Loucy (cell line): ENCODE measurements around the gene CLINT1.
A peak's percentile ranks its signal among the peaks of the same experiment; 100 is the strongest.

Experiments used
- H2AFZ ChIP-seq: fragments of 200-600 bp; sonication (generic); 2 replicates; pipeline ENCODE4 v1.6.0; 2016; ENCODE audit warnings: antibody characterized with exemption, mild to moderate bottlenecking, low read length, moderate library complexity
- H3F3A ChIP-seq: fragments of 200-600 bp; 2 replicates; pipeline ENCODE4 v1.6.0; 2016; ENCODE audit warnings: antibody characterized with exemption, low read depth, mild to moderate bottlenecking
- H3K27me3 ChIP-seq: fragments of 200-600 bp; sonication (generic); 2 replicates; pipeline ENCODE4 v1.6.1; 2014; ENCODE audit warnings: low read length, mild to moderate bottlenecking; ENCODE audit not compliant: insufficient read depth, poor library complexity, severe bottlenecking
- H3K36me3 ChIP-seq: fragments of 200-600 bp; sonication (generic); 2 replicates; pipeline ENCODE4 v1.6.1; 2016; ENCODE audit warnings: low read length; ENCODE audit not compliant: insufficient read depth
- H3K4me1 ChIP-seq: fragments of 200-600 bp; sonication (generic); 2 replicates; pipeline ENCODE4 v1.5.1; 2014; ENCODE audit warnings: low read length, mild to moderate bottlenecking; ENCODE audit not compliant: insufficient read depth, poor library complexity, severe bottlenecking
- H3K4me2 ChIP-seq: fragments of 200-600 bp; sonication (generic); 2 replicates; pipeline ENCODE4 v1.6.0; 2014; ENCODE audit warnings: antibody characterized with exemption, low read length, low read depth, mild to moderate bottlenecking; ENCODE audit not compliant: poor library complexity, severe bottlenecking
- H3K4me3 ChIP-seq: fragments of 200-600 bp; sonication (generic); 2 replicates; pipeline ENCODE4 v1.5.1; 2014; ENCODE audit warnings: low read length, mild to moderate bottlenecking, mixed read lengths; ENCODE audit not compliant: poor library complexity, severe bottlenecking
- H3K79me2 ChIP-seq: fragments of 200-600 bp; sonication (generic); 2 replicates; pipeline ENCODE4 v1.6.1; 2014; ENCODE audit warnings: low read length; ENCODE audit not compliant: insufficient read depth
- H3K9ac ChIP-seq: fragments of 200-600 bp; sonication (generic); 2 replicates; pipeline ENCODE4 v1.6.0; 2014; ENCODE audit warnings: mild to moderate bottlenecking, low read depth, low read length, moderate library complexity; ENCODE audit not compliant: poor library complexity, severe bottlenecking
- H3K9me2 ChIP-seq: fragments of 200-600 bp; sonication (generic); replicated peaks from 2 replicates; pipeline ENCODE4 v1.6.1; 2016; ENCODE audit warnings: low read depth, low read length, mixed read lengths
- H3K9me3 ChIP-seq: fragments of 200-600 bp; sonication (generic); 2 replicates; pipeline ENCODE4 v1.6.1; 2014; ENCODE audit warnings: mild to moderate bottlenecking, antibody characterized with exemption, low read length, low read depth; ENCODE audit not compliant: insufficient read depth
- H4K20me1 ChIP-seq: fragments of 200-600 bp; sonication (generic); 2 replicates; pipeline ENCODE4 v1.6.0; 2014; ENCODE audit warnings: antibody characterized with exemption, low read length, mild to moderate bottlenecking; ENCODE audit not compliant: insufficient read depth, poor library complexity, severe bottlenecking
- EZH2phosphoT487 ChIP-seq: fragments of 200-600 bp; IDR thresholded peaks from 2 replicates; pipeline ENCODE4 v1.6.1; 2018; ENCODE audit warnings: antibody characterized with exemption, mild to moderate bottlenecking, moderate library complexity, borderline replicate concordance
- TF ChIP-seq, protein P1 (sequence below): fragments of 200-600 bp; sonication (generic); conservative IDR thresholded peaks from 2 replicates; pipeline ENCODE4 v1.5.1; 2014; ENCODE audit warnings: mild to moderate bottlenecking, antibody characterized with exemption, low read length

Gene CLINT1

DNA sequence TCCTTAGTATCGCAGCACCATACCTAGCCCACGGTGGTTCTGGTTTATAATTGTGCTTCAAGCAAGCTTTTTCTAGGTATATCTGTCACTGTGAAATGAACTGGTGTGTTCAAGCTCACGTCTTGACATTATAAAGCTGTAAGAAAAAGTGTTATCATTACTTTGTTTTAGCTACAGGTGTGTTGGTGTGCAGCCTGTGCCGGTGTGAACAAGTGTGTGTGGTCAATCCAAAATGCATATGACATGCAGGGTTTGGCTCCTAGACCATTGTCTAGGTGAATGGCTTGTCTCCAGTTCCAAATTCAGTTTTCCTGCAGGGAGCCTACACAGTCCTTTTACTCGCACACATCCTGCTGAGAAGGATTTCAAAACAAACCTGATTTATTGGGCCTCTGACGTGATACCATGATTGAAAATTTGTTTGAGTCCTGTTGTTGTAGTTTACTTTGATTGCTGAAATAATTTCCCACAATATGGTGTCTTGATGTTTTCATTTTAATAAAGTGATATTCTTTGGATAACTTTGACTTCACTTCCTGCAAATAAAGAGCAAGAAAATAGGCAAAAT, 111.7 kb downstream of the CLINT1 start:
- no peaks in the 10 kb centered on the region for H3K9me3 ChIP-seq
- H3K79me2 ChIP-seq = peaks cover 12% of the 10 kb centered on the region; the same call in 1 of the 2 replicates
- H3K4me2 ChIP-seq = no peak overlapping the region
- H3K9ac ChIP-seq = no peak overlapping the region
- no peaks in the 10 kb centered on the region for H3F3A ChIP-seq
- no peaks in the 10 kb centered on the region for H4K20me1 ChIP-seq
- TF ChIP-seq, protein P1, sequence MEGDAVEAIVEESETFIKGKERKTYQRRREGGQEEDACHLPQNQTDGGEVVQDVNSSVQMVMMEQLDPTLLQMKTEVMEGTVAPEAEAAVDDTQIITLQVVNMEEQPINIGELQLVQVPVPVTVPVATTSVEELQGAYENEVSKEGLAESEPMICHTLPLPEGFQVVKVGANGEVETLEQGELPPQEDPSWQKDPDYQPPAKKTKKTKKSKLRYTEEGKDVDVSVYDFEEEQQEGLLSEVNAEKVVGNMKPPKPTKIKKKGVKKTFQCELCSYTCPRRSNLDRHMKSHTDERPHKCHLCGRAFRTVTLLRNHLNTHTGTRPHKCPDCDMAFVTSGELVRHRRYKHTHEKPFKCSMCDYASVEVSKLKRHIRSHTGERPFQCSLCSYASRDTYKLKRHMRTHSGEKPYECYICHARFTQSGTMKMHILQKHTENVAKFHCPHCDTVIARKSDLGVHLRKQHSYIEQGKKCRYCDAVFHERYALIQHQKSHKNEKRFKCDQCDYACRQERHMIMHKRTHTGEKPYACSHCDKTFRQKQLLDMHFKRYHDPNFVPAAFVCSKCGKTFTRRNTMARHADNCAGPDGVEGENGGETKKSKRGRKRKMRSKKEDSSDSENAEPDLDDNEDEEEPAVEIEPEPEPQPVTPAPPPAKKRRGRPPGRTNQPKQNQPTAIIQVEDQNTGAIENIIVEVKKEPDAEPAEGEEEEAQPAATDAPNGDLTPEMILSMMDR = no peak
- TF ChIP-seq EZH2phosphoT487 = no peak
- no peaks in the 10 kb centered on the region for H3K36me3 ChIP-seq
- no peaks in the 10 kb centered on the region for H3K9me2 ChIP-seq
- no peaks in the 10 kb centered on the region for H3K27me3 ChIP-seq
- H3K4me1 ChIP-seq = peaks cover 20% of the 10 kb centered on the region
- H3K4me3 ChIP-seq = no peak overlapping the region
- H2AFZ ChIP-seq = no peak overlapping the region

DNA sequence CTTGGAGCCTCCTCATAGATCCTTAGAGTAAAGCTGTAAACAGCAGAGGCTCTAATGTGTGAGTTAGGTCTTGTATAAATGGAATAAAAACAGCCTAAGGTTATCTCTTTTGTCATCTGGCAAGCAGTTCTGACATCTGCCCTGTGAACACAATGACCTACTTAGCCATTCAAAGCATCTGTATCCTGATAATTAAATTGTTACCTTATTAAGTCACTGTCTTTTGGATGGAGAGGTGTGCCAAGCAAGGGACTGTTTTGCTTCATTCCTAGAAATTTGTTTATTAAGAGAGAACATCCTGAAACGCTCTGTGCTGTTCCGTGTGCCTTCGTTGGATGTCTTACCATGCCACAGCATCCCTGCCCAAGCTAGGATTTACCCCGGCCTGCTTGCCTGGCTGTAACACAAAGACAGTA, 113.9 kb downstream of the CLINT1 start:
- Histone ChIP-seq H3K9me3 (no peaks in the 10 kb centered on the region), H2AFZ (no peak overlapping the region), H3K4me1 (peaks cover 20% of the 10 kb centered on the region), H3F3A (no peaks in the 10 kb centered on the region), H4K20me1 (no peaks in the 10 kb centered on the region), H3K9me2 (no peaks in the 10 kb centered on the region), H3K4me3 (peak overlapping the region; percentile 78), H3K27me3 (no peaks in the 10 kb centered on the region), H3K4me2 (peak overlapping the region; percentile 94), H3K79me2 (peaks cover 12% of the 10 kb centered on the region; the same call in 1 of the 2 replicates), H3K9ac (peak overlapping the region; percentile 75), H3K36me3 (no peaks in the 10 kb centered on the region)
- TF ChIP-seq EZH2phosphoT487 = no peak
- TF ChIP-seq, protein P1 = no peak

DNA sequence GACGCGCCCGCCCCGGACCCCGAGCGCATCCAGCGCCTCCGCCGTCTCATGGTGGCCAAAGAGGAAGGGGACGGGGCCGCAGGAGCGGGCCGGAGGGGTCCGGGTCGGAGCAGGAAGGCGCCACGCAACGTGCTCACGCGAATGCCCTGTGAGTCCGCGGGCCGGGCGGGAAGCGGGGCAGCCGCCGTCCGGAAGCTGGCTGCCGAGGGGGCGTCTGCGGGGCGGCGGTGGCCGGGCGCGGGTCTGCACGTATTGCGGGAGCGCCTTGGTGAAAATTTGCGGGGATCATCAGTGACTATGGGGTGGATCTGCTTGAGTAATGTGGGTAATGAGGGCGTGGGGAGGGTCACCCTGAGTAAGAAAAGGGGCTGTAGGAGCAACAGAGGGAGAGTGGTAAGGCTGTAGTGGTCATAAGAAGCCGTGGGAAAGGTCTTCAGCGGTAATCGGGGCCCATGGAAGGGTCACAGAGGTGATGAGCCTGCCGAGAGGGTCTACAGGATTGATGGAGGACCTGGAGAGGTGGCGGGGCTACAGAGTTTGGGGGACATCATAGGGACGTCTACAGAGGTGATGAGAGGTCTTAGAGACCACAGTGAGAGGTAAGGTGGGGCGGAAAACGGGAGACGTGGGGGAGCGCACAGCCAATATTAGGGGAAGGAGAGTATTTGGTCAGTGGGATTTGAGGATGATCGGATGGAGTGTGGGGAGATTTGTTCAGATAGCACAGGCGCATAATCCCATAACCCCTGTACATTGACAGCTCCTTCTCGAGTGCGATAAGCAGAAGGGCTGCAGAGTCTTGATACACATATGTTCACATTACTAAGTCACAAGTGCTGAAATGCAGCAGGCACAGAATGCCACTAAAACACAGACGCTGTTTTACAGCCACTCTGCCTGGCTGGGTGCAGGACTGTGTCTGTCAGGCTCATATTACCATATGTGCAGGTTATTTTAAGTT, 114.6 kb downstream of the CLINT1 start:
- Histone ChIP-seq H4K20me1 (no peaks in the 10 kb centered on the region), H2AFZ (peak overlapping the region; percentile 80; the same call in 1 of the 2 replicates), H3K79me2 (peaks cover 12% of the 10 kb centered on the region; the same call in 1 of the 2 replicates), H3K9me3 (no peaks in the 10 kb centered on the region), H3K4me3 (peak overlapping the region; percentile 78), H3K27me3 (no peaks in the 10 kb centered on the region), H3K4me1 (peaks cover 20% of the 10 kb centered on the region), H3K9me2 (no peaks in the 10 kb centered on the region), H3K9ac (peak overlapping the region; percentile 75), H3K4me2 (peak overlapping the region; percentile 94), H3F3A (no peaks in the 10 kb centered on the region), H3K36me3 (no peaks in the 10 kb centered on the region)
- TF ChIP-seq, protein P1 = no peak
- TF ChIP-seq EZH2phosphoT487 = no peak
